GM19324 (cell line): ENCODE results near the gene TMEM192.
"Not testable (repeated sequence)": the region's sequence is repeated elsewhere in the genome, so short reads cannot be mapped to it uniquely, and the experiment has no call there.

ENCODE experiments used
- ATAC-seq: cut with Tn5 transposase; IDR thresholded peaks from one replicate; pipeline ENCODE4 v1.9.1; 2021; ENCODE audit warnings: mild to moderate bottlenecking, moderate library complexity; ENCODE audit not compliant: unreplicated experiment, low FRiP score

Gene TMEM192

GRCh38 chr4:165112368-165113121 lies at the start of gene TMEM192:
Gene TMEM192, minus strand, starts transcription at chr4:165112860. Its CDS starts 87 bp downstream, at chr4:165112773.
- peak; percentile 99 for ATAC-seq

GRCh38 chr4:165158762-165159161 lies 46.1 kb upstream of the TMEM192 start:
- ATAC-seq = no peak

GRCh38 chr4:165156906-165157305 lies 44.2 kb upstream of the TMEM192 start:
- no peak for ATAC-seq

GRCh38 chr4:165154482-165154881 lies 41.8 kb upstream of the TMEM192 start:
- no peak for ATAC-seq

- ATAC-seq = no peak
These were observed 39.9 kb upstream of the TMEM192 start for GRCh38 chr4:165152527-165152926.

GRCh38 chr4:165151734-165152133 lies 39.1 kb upstream of the TMEM192 start:
- ATAC-seq = no peak

GRCh38 chr4:165150545-165150944 lies 37.9 kb upstream of the TMEM192 start:
- no peak for ATAC-seq

GRCh38 chr4:165138843-165139242 lies 26.2 kb upstream of the TMEM192 start:
- no peak for ATAC-seq

GRCh38 chr4:165137205-165137604 lies 24.5 kb upstream of the TMEM192 start:
- ATAC-seq = no peak

- ATAC-seq = no peak
These were observed 23.9 kb upstream of the TMEM192 start for GRCh38 chr4:165136529-165136928.

GRCh38 chr4:165133150-165133549 lies 20.5 kb upstream of the TMEM192 start:
- no peak for ATAC-seq

- ATAC-seq = peak; percentile 72
These were observed 18.7 kb upstream of the TMEM192 start for GRCh38 chr4:165131247-165131832.

GRCh38 chr4:165129924-165130323 lies 17.3 kb upstream of the TMEM192 start:
- no peak for ATAC-seq

- not testable (repeated sequence) for ATAC-seq
These were observed 13.3 kb upstream of the TMEM192 start for GRCh38 chr4:165125869-165126499.

GRCh38 chr4:165124488-165124887 lies 11.8 kb upstream of the TMEM192 start:
- no peak for ATAC-seq

- ATAC-seq = peak; percentile 94
These were observed 5.7 kb upstream of the TMEM192 start for GRCh38 chr4:165118256-165118909.

GRCh38 chr4:165115301-165115700 lies 2.6 kb upstream of the TMEM192 start:
- ATAC-seq = no peak

GRCh38 chr4:165111906-165112367 lies 723 bp downstream of the TMEM192 start:
- no peak for ATAC-seq

- ATAC-seq = no peak
These were observed 6.1 kb downstream of the TMEM192 start for GRCh38 chr4:165106518-165106917.

GRCh38 chr4:165101641-165102040 lies 11.0 kb downstream of the TMEM192 start:
- ATAC-seq = no peak

GRCh38 chr4:165096776-165097175 lies 15.9 kb downstream of the TMEM192 start:
- no peak for ATAC-seq
